ENCODE data around the gene GPANK1.

Gene GPANK1

GRCh38 chr6:31686483-31686882, 21.7 kb upstream of the GPANK1 start:
- DNase-seq (ENCODE audit: insufficient read length, low spot score) (no peak), FAIRE-seq (no peak)
- TF ChIP-seq SPI1 (IDR thresholded peaks at IDR 0.05; ENCODE audit: low read depth, low read length) = no peak
- no peak for TF ChIP-seq POLR2A (IDR thresholded peaks at IDR 0.05; ENCODE audit: low read depth, low read length)
- no peak for TF ChIP-seq POU2F2 (IDR thresholded peaks at IDR 0.05; ENCODE audit: low read depth, low read length)
- TF ChIP-seq PAX5 (IDR thresholded peaks at IDR 0.05; ENCODE audit: insufficient read depth, low read length, severe bottlenecking) = no peak
- TF ChIP-seq TAF1 (IDR thresholded peaks at IDR 0.05; ENCODE audit: low read depth, low read length) = no peak
- TF ChIP-seq POLR2AphosphoS5 (IDR thresholded peaks at IDR 0.05; ENCODE audit: low read depth, low read length) = no peak

GRCh38 chr6:31683591-31683990, 18.8 kb upstream of the GPANK1 start:
- no peak for DNase-seq (ENCODE audit: insufficient read length, low spot score)
- no peak for TF ChIP-seq SPI1 (IDR thresholded peaks at IDR 0.05; ENCODE audit: low read depth, low read length)
- no peak for TF ChIP-seq PAX5 (IDR thresholded peaks at IDR 0.05; ENCODE audit: insufficient read depth, low read length, severe bottlenecking)
- no peak for TF ChIP-seq POLR2AphosphoS5 (IDR thresholded peaks at IDR 0.05; ENCODE audit: low read depth, low read length)
- TF ChIP-seq POLR2A (IDR thresholded peaks at IDR 0.05; ENCODE audit: low read depth, low read length) = no peak
- no peak for TF ChIP-seq TAF1 (IDR thresholded peaks at IDR 0.05; ENCODE audit: low read depth, low read length)
- no peak for TF ChIP-seq POU2F2 (IDR thresholded peaks at IDR 0.05; ENCODE audit: low read depth, low read length)
- FAIRE-seq = no peak

- no peak for FAIRE-seq
- TF ChIP-seq POLR2A (IDR thresholded peaks at IDR 0.05; ENCODE audit: low read depth, low read length) = no peak
- no peak for TF ChIP-seq SPI1 (IDR thresholded peaks at IDR 0.05; ENCODE audit: low read depth, low read length)
- TF ChIP-seq TAF1 (IDR thresholded peaks at IDR 0.05; ENCODE audit: low read depth, low read length) = 0 out of 2 replicates have a peak, but pooled peaks have one; percentile 12
- DNase-seq (ENCODE audit: insufficient read length, low spot score) = peak; percentile 60
Measured at GRCh38 chr6:31681135-31681671, 16.4 kb upstream of the GPANK1 start.

GRCh38 chr6:31680226-31681134, 15.7 kb upstream of the GPANK1 start, which contains the start of gene LY6G5C:
LY6G5C (minus strand) TSS chr6:31681067; CDS start chr6:31680373, 694 bp downstream.
- TF ChIP-seq POU2F2 (IDR thresholded peaks at IDR 0.05; ENCODE audit: low read depth, low read length) = no peak
- TF ChIP-seq SPI1 (IDR thresholded peaks at IDR 0.05; ENCODE audit: low read depth, low read length) = peak; percentile 27
- DNase-seq (ENCODE audit: insufficient read length, low spot score) = peak; percentile 52
- FAIRE-seq = peak; percentile 91

GRCh38 chr6:31677955-31678354, 13.2 kb upstream of the GPANK1 start:
- FAIRE-seq (no peak), DNase-seq (ENCODE audit: insufficient read length, low spot score) (no peak)
- TF ChIP-seq POLR2AphosphoS5 (IDR thresholded peaks at IDR 0.05; ENCODE audit: low read depth, low read length) (no peak), POLR2A (IDR thresholded peaks at IDR 0.05; ENCODE audit: low read depth, low read length) (no peak), POU2F2 (IDR thresholded peaks at IDR 0.05; ENCODE audit: low read depth, low read length) (no peak), SPI1 (IDR thresholded peaks at IDR 0.05; ENCODE audit: low read depth, low read length) (no peak), TAF1 (IDR thresholded peaks at IDR 0.05; ENCODE audit: low read depth, low read length) (no peak), PAX5 (IDR thresholded peaks at IDR 0.05; ENCODE audit: insufficient read depth, low read length, severe bottlenecking) (no peak)

GRCh38 chr6:31676904-31677303, 12.1 kb upstream of the GPANK1 start:
- FAIRE-seq (no peak), DNase-seq (ENCODE audit: insufficient read length, low spot score) (no peak)
- TF ChIP-seq POLR2AphosphoS5 (IDR thresholded peaks at IDR 0.05; ENCODE audit: low read depth, low read length) = no peak
- no peak for TF ChIP-seq POU2F2 (IDR thresholded peaks at IDR 0.05; ENCODE audit: low read depth, low read length)

GRCh38 chr6:31676322-31676903, 11.6 kb upstream of the GPANK1 start:
- FAIRE-seq (no peak), DNase-seq (ENCODE audit: insufficient read length, low spot score) (no peak)
- TF ChIP-seq POLR2AphosphoS5 (IDR thresholded peaks at IDR 0.05; ENCODE audit: low read depth, low read length) (no peak), SPI1 (IDR thresholded peaks at IDR 0.05; ENCODE audit: low read depth, low read length) (peak; percentile 85)

- no peak for FAIRE-seq
- no peak for TF ChIP-seq SPI1 (IDR thresholded peaks at IDR 0.05; ENCODE audit: low read depth, low read length)
- no peak for TF ChIP-seq POLR2A (IDR thresholded peaks at IDR 0.05; ENCODE audit: low read depth, low read length)
- no peak for TF ChIP-seq PAX5 (IDR thresholded peaks at IDR 0.05; ENCODE audit: insufficient read depth, low read length, severe bottlenecking)
- no peak for TF ChIP-seq POU2F2 (IDR thresholded peaks at IDR 0.05; ENCODE audit: low read depth, low read length)
- no peak for TF ChIP-seq POLR2AphosphoS5 (IDR thresholded peaks at IDR 0.05; ENCODE audit: low read depth, low read length)
- TF ChIP-seq TAF1 (IDR thresholded peaks at IDR 0.05; ENCODE audit: low read depth, low read length) = no peak
- DNase-seq (ENCODE audit: insufficient read length, low spot score) = no peak
Measured at GRCh38 chr6:31669676-31670075, 4.9 kb upstream of the GPANK1 start, which contains the start of gene LY6G5B. LY6G5B (plus strand) TSS chr6:31669976; CDS start chr6:31670951, 975 bp downstream.

- DNase-seq (ENCODE audit: insufficient read length, low spot score) = no peak
- FAIRE-seq = no peak
Measured at GRCh38 chr6:31666337-31666965, 1.7 kb upstream of the GPANK1 start.

More at GRCh38 chr6:31666337-31666965, 1.7 kb upstream of the GPANK1 start:
- no peak for TF ChIP-seq PAX5 (IDR thresholded peaks at IDR 0.05; ENCODE audit: insufficient read depth, low read length, severe bottlenecking)
- no peak for TF ChIP-seq POLR2AphosphoS5 (IDR thresholded peaks at IDR 0.05; ENCODE audit: low read depth, low read length)
- no peak for TF ChIP-seq SPI1 (IDR thresholded peaks at IDR 0.05; ENCODE audit: low read depth, low read length)
- TF ChIP-seq POLR2A (IDR thresholded peaks at IDR 0.05; ENCODE audit: low read depth, low read length) = no peak
- TF ChIP-seq TAF1 (IDR thresholded peaks at IDR 0.05; ENCODE audit: low read depth, low read length) = no peak
- no peak for TF ChIP-seq POU2F2 (IDR thresholded peaks at IDR 0.05; ENCODE audit: low read depth, low read length)
